Calu3 (cell line): Measurements from ENCODE around the gene MRPS34. TPM values are rescaled to one million over a fixed set of nuclear protein-coding genes. Genes with fewer than 3 reads are reported as not detected.

Source experiments
- BruUV-seq: library from RNA; stranded (reverse); fragments of 400-500 nt; replicated peaks from 2 replicates; lab custom pipeline; 2021; lab: Mats Ljungman, UMichigan
- CTCF ChIA-PET: fragments of 300-600 bp; sonication (Branson Sonifier 250); formaldehyde crosslinking; loops from one replicate; lab custom pipeline; 2022; ENCODE audit warnings: antibody characterized with exemption; lab: Charles Lee
- DNase-seq: peaks from one replicate; pipeline ENCODE4 v3.0.0; 2022
- H3K27ac Mint-ChIP-seq: one replicate; pipeline ENCODE4 v1.8.0; 2022; ENCODE audit warnings: mixed read lengths; ENCODE audit not compliant: unreplicated experiment
- H3K27me3 Mint-ChIP-seq: one replicate; pipeline ENCODE4 v1.8.0; 2022; ENCODE audit warnings: mixed read lengths; ENCODE audit not compliant: unreplicated experiment
- H3K36me3 Mint-ChIP-seq: one replicate; pipeline ENCODE4 v1.8.0; 2022; ENCODE audit warnings: mild to moderate bottlenecking, moderate library complexity, mixed read lengths; ENCODE audit not compliant: insufficient read depth, unreplicated experiment
- H3K4me1 Mint-ChIP-seq: one replicate; pipeline ENCODE4 v1.8.0; 2022; ENCODE audit warnings: mild to moderate bottlenecking, low read depth, mixed read lengths; ENCODE audit not compliant: unreplicated experiment
- H3K4me3 Mint-ChIP-seq: one replicate; pipeline ENCODE4 v1.8.0; 2022; ENCODE audit warnings: mild to moderate bottlenecking, low read depth, moderate library complexity, mixed read lengths; ENCODE audit not compliant: unreplicated experiment
- H3K9me3 Mint-ChIP-seq: one replicate; pipeline ENCODE4 v1.8.0; 2022; ENCODE audit warnings: low read depth, mixed read lengths; ENCODE audit not compliant: unreplicated experiment
- intact Hi-C: fragments of 100-400 bp; cut with micrococcal nuclease; formaldehyde crosslinking; loops from one replicate; pipeline ENCODE4 v1.10.0; 2022; ENCODE audit not compliant: unreplicated experiment
- total RNA-seq: library from RNA; stranded (reverse); gene quantifications from 2 replicates; pipeline ENCODE4 v1.2.3, GENCODE V29; 2022
- TF ChIP-seq, protein P1 (sequence below): fragments of 200-600 bp; IDR thresholded peaks from one replicate; pipeline ENCODE4 v1.8.0; 2022; ENCODE audit warnings: antibody characterized with exemption; ENCODE audit not compliant: unreplicated experiment

MRPS34 gene
- total RNA-seq, 1 experiment from 2014 or later: 135 TPM

DNA sequence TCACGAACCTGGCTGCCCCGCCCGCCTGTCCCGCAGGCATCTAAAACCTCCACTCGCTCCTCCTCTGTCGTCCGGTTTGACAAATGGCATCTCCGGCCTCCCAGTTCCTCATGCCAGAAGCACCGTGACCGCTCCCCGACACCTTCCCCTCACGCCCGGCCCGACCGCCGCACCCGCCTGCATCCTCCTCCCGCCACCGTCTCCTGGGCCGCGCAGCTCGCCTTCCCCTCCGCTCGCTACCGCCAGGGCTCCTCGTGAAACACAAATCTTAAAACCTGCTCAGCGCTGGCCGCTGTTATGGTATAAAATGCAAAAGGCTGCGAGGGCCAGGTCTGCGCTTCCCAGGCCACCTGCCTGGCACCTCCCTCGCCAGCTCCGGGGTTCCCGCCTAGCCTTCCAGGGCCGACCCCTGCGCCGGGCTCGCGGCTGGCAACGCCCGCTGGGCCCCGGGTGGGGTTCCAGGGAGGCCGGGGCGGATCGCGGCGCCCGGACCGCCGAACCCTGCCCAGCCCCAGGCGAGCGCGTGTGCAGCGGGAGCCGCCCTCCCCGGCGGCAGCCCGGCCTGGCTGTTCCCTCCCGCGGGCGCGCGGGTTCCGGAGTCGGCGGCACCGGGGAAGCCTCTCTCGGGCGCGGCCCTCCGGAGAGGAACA lies 8.9 kb upstream of the MRPS34 start:
- no peaks in the 10 kb centered on the region for H3K9me3 Mint-ChIP-seq
- intact Hi-C loops: no loop called here
- DNase-seq: peak; percentile 59
- H3K4me3 Mint-ChIP-seq: peak overlapping the region; percentile 91
- CTCF ChIA-PET: interaction anchor here (0.6 to 1.2 kb wide), 4 partner anchors 8 to 108 kb away, joined by 4 to 19 read pairs (median 5); partner anchors contain the start of genes EME2 and MRPS34
- H3K27me3 Mint-ChIP-seq: no peaks in the 10 kb centered on the region
- peaks cover 90% of the 10 kb centered on the region for H3K36me3 Mint-ChIP-seq
- peaks cover 13% of the 10 kb centered on the region for H3K4me1 Mint-ChIP-seq
- peak overlapping the region; percentile 94 for H3K27ac Mint-ChIP-seq
- BruUV-seq: no TSS peak
- TF ChIP-seq, protein P1, sequence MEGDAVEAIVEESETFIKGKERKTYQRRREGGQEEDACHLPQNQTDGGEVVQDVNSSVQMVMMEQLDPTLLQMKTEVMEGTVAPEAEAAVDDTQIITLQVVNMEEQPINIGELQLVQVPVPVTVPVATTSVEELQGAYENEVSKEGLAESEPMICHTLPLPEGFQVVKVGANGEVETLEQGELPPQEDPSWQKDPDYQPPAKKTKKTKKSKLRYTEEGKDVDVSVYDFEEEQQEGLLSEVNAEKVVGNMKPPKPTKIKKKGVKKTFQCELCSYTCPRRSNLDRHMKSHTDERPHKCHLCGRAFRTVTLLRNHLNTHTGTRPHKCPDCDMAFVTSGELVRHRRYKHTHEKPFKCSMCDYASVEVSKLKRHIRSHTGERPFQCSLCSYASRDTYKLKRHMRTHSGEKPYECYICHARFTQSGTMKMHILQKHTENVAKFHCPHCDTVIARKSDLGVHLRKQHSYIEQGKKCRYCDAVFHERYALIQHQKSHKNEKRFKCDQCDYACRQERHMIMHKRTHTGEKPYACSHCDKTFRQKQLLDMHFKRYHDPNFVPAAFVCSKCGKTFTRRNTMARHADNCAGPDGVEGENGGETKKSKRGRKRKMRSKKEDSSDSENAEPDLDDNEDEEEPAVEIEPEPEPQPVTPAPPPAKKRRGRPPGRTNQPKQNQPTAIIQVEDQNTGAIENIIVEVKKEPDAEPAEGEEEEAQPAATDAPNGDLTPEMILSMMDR: peak; percentile 30

DNA sequence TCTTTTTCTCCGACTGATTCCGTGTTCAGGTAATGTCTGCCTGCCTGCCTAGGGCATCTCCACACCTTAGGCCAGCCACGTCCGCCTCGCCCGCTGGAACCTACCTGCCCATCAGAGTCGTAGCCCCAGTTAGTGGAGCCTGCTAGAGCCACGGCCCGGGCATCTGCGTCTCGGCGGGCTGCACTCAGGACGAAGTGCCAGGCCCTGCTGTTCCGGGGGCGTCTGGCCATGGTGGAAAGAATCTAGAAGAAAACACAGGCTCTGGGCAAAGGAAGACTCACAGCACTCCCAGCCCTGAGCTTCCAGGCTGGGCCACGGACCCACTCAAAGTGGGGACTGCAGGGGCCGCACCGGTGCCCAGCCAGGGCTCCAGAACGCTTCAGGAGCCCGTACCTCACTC lies 8.3 kb upstream of the MRPS34 start:
- H3K4me3 Mint-ChIP-seq: peak overlapping the region; percentile 91
- CTCF ChIA-PET: interaction anchor here (0.6 kb wide), 1 partner anchor 109 kb away, joined by 6 read pairs; no protein-coding TSS in a partner anchor
- intact Hi-C loops: no loop called here
- peaks cover 13% of the 10 kb centered on the region for H3K4me1 Mint-ChIP-seq
- peaks cover 91% of the 10 kb centered on the region for H3K36me3 Mint-ChIP-seq
- TF ChIP-seq, protein P1: no peak
- no peaks in the 10 kb centered on the region for H3K27me3 Mint-ChIP-seq
- DNase-seq: no peak
- H3K9me3 Mint-ChIP-seq: no peaks in the 10 kb centered on the region
- BruUV-seq: no TSS peak
- H3K27ac Mint-ChIP-seq: peak overlapping the region; percentile 94

DNA sequence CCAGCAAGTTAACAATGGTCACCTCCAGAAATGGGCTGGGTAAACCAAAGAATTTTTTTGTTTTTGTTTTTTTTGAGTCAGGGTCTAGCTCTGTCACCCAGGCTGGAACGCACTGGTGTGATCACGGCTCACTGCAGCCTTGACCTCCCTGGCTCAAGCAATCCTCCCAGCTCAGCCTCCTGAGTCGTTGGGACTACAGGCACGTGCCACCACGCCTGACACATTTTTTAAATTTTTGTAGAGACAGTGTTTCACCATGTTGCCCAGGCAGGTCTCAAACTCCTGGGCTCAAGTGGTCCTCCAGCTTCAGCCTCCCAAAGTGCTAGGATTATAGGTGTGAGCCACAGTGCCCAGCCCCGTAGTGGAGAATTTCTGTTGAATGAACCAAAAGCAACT lies 7.7 kb upstream of the MRPS34 start:
- H3K4me1 Mint-ChIP-seq: peaks cover 13% of the 10 kb centered on the region
- H3K27ac Mint-ChIP-seq: peak overlapping the region; percentile 44
- peak overlapping the region; percentile 91 for H3K4me3 Mint-ChIP-seq
- H3K36me3 Mint-ChIP-seq: peaks cover 95% of the 10 kb centered on the region
- no peak for DNase-seq
- TF ChIP-seq, protein P1: no peak
- intact Hi-C loops: no loop called here
- H3K27me3 Mint-ChIP-seq: no peaks in the 10 kb centered on the region
- CTCF ChIA-PET: no interaction called here
- no peaks in the 10 kb centered on the region for H3K9me3 Mint-ChIP-seq
- TSS peak; percentile 67 for BruUV-seq

DNA sequence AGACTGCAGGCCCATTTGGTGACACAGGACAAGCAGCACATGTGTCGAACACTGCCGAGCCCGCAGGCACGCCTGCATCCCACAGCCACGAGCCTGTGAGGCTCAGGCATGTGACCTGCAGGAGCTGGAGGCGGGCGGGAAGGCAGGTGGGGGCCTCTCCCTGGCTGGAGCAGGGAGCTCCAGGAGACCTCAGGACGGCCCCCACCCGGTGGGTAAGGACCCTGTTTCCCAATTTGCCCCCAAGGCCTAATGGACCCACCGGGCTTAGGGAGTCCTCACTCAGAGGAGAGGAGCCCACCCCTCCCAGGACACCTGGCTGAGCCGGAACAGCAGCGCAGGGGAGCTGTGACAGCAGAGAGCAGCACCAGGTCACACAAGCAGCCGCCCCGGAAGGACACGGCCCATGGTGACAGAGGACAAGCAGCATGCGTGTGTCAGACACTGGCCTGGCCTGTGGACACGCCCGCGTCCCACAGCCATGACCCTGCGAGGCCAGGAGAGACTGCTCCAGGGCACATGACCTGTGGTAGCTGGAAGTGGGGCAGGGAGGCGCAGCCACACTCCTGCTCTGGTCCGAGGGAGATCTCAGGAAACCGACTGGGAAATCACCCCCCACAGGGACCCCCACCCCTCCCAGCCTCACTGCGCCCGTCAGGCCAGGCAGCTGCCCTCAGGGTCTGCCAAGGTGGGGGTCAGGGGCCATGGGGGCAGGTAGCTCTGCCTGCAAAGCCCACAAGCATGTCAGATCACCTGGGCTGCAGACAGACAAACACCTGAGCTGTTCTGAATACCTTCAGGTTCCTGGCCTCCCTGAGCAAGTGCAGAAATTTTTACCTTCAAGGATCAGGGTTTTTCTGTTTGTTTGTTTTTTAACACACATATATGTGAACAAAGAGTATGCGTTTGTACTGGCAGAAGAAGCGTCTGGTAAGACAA lies 7.1 kb upstream of the MRPS34 start:
- Mint-ChIP-seq H3K4me1 (peaks cover 13% of the 10 kb centered on the region), H3K27me3 (no peaks in the 10 kb centered on the region), H3K4me3 (no peak overlapping the region), H3K9me3 (no peaks in the 10 kb centered on the region), H3K36me3 (peaks cover 95% of the 10 kb centered on the region), H3K27ac (peak overlapping the region; percentile 44)
- intact Hi-C loops: no loop called here
- no peak for DNase-seq
- no TSS peak for BruUV-seq
- CTCF ChIA-PET: no interaction called here
- TF ChIP-seq, protein P1: no peak
